GM21825 (cell line): ENCODE results near the gene SERINC5.

Source experiments
- ATAC-seq: cut with Tn5 transposase; IDR thresholded peaks from one replicate; pipeline ENCODE4 v1.9.1; 2021; ENCODE audit warnings: mild to moderate bottlenecking, moderate library complexity; ENCODE audit not compliant: unreplicated experiment

SERINC5 gene

DNA sequence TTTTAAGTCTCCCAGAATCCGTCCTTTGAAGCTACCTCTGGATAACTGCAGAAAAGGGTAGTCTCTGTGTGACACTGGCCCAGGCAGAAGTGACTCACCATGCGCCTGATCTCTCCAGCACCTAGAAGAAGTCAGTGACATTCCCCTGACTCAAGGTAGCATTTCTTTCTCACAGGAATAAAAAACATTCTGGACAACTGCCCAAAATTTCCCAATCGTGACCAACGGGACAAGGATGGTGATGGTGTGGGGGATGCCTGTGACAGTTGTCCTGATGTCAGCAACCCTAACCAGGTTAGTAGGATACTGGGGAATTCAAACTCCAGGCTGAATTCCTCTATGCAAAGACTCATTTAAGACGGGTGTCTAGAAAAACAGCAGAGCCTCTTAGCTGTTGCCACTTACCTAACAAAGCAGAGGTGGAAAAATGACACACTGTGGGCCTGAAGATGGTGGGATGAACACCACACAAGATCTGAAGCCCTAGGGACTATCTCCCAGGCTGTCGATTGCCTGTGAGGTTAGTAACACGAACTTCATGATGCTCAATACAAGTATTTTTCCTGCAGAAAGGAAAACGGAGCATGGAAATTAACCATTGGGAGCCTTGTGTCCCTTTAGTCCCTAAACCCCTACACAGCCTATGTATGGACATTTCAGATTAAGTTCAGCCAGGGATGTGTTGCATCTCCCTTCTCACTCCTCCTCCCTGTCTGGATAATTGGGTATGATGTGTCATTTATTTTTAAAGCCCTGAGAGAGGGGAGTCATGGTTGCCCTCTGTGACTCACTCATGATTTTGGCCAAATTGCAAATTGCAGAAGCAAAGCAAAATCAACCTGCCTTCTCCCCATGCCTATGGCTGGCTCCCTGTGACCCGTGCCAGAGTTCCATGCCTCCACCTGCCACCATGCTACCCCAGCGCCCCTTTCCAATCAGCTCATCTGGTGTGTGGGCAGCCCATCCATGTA, 183.5 kb downstream of the SERINC5 start:
- no peak for ATAC-seq

DNA sequence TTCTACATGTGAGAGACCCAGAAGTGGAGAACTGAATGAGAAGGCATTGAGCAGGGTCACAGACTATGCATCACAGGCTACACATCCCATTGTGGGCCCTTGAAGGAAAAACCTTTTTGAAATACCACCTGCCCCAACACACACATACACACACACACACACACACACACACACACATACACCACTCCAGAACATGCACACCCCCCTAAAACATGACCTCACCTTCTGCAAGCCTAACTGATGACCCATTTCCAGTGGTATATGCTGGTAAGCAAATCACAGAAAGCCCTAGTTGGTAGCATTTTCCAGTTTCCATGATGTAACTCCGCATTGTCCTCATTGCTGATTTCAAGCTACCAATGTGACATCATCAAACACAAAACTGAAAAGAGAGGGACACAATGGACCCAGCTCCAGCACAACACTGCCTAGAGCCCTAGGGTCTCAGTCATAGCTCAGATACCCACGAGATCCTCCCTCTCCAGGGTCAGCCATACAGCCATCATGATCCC, 184.3 kb downstream of the SERINC5 start:
- no peak for ATAC-seq

DNA sequence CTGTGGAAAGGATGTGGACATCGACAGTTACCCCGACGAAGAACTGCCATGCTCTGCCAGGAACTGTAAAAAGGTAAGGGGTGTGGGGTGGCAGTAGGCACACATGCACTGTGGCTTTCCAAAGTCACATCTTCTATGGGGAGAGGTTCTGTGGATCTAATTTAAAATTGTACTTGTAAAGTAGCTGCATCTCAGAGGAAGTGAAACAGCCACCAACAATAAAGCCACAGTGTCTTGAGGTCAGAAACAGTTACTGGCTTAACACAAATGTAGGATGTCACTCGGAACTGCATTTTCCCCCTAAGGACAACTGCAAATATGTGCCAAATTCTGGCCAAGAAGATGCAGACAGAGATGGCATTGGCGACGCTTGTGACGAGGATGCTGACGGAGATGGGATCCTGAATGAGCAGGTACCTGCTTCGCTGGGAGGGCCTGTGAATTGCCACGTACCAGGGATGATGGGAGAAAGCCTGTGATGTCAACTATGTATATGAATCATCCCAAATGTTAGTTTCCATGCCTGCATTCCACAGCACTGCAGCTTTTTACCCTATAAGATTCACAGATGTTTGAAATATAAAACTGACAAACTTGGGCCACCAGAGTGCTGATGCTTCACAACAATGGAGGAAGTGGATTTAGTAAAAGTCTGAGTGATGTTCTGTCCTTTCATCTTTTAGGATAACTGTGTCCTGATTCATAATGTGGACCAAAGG, 185.4 kb downstream of the SERINC5 start:
- ATAC-seq = peak; percentile 79

DNA sequence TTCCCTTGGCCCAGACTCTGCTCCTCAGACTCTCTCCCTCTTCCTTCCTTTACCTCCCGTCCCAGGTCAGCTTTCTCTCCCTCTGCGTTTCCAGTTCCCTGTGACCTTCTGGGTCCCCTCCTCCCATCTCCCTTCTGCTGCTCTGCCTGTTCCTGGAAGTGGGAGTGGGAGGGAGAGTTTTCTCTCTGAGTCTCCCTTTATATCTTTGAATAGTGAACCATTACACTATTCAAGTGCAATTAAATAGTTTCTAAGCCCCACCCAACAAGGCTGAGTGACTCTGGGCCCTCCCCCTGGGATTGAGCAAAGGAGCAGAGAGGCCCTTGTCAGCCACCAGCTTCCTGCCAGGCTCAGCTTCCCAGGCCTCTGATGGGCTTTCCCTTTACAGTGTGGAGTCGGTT, 185.9 kb downstream of the SERINC5 start:
- ATAC-seq = peak; percentile 22

DNA sequence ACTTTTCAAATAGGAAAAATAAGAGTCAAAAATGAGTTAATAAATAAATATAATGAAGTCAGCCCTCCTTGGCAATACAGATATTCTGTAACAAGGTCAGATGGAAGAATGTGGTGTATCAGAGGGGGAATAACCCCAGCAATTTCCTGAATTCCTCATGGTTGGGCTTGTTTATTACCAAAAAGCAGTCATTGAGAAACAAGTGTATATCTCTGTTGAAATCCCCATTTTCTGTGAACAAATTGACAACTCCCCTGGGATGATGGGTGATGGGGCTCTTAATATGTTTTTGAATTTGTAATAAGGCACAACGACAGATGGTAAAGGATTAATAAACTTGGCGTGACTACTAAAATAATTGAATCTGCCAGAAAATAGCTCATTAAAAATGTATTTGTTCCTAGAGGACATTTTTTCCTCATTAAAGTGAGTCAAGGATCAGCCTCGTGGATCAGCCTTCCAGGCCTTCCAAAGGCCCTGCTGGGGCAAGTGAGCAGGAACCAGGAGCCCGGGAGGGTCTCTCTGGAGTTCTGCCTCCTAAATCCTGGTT, 186.5 kb downstream of the SERINC5 start:
- ATAC-seq = no peak

DNA sequence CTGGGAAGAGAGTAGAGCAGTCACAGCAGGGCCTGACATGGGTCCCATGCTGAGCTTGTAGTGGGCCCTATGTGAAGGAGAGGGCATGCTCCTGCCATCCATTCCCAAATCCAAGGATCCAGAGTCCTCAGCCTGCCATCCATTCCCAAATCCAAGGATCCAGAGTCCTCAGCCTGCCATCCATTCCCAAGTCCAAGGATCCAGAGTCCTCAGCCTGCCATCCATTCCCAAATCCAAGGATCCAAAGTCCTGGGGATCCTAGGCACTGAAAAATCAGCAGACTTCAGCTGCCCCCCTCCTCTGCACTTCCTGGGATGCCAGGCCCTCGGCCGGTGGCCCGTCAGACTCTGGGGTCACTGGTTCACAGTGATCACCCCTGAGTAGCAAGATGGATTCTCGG, 187.1 kb downstream of the SERINC5 start:
- ATAC-seq = no peak

DNA sequence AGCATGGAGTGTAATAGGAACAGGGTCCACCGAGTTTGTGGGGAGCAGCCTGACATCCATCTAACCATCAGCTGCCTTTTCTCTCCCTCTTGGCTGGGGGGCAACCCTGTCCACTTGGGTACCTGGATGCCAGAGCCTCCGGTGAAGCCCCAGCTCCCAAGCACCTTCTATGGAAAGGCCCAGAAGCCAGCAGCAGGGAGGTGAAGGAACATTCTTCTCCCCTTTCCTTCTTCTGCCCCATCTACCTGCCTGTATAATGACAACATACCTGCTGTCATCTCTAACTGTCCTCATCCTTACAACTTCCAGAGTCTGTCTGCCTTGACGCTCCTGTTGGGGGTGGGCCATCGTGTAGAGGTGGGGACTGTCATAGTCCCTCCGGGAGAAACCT, 187.6 kb downstream of the SERINC5 start:
- ATAC-seq = no peak

DNA sequence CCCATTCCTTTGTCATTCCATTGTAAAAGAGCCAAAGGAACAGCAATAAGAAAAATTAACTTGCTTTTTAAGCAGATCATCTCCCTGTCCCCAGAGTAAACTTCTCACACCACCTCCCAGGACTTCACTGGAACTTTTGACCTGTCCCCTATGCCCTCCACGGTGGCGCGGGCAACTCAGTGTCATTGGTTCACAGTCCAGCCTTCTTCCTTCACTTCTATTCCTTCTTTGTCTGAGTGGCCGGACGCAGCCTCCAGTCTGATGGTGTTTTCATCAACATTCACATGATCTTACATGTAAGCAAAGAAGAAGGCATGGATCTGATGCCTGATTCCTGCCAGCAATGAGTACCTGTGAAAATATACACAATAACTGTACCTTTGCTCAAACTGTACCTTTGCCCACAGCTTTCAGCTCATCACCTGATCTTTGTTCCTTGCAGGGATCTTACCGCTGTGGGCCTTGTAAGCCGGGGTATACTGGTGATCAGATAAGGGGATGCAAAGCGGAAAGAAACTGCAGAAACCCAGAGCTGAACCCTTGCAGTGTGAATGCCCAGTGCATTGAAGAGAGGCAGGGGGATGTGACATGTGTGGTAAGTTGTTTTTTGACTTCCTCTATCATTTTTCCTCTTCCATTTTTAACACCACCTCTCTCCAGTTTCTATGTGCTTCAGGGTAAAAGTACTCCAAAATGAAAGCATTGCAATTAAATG, 188.2 kb downstream of the SERINC5 start:
- ATAC-seq = no peak

DNA sequence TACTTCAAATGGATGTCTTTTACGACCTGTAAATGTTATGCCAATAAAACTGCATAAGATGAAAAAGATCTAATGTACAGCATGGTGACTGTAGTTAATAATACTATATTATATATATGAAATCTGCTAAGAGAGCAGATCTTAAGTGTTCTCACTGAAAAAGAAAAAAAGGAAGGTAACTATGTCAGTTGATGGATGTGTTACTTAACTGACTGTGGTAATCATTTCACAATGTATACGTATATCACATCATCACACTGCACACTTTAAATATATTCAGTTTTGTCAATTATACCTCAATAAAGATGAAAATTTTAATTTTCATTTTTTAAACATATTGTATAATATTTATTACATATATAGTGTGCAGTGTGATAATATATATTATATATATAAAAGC, 188.8 kb downstream of the SERINC5 start:
- no peak for ATAC-seq

DNA sequence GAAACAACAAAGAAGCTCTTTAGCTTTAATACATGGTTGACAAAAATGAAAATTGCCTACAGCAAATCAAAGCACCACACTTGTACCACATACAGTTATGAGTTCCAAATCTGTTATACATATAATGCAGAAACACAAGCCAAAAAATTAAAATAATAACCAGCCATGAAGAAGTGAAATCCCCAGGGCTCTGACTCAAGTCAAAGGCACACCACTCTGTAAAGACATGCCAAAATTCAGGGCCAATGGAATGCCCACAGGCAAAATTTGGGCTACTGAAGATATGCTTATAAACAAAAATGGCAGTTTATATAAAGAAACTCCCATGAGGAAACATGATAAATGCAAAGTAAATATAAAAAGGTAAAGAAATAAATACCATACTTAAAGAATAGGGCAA, 191.7 kb downstream of the SERINC5 start:
- no peak for ATAC-seq
